ENCODE measurements around the gene PPP1R3G. TPM values are rescaled to one million over a fixed set of nuclear protein-coding genes. Genes with fewer than 3 reads are reported as not detected.

PPP1R3G gene
- total RNA-seq, 1 donor from 2014 or later, result 0.41 TPM

- Histone ChIP-seq H3K27me3 (ENCODE audit: low read depth) (no peaks in the 10 kb centered on the region), H3K27ac (no peak overlapping the region), H3K36me3 (no peaks in the 10 kb centered on the region), H3K4me1 (no peaks in the 10 kb centered on the region), H3K4me3 (no peak overlapping the region), H3K9me3 (no peaks in the 10 kb centered on the region)
- intact Hi-C loops (cut with DNase I), result no loop called here
- no peak for ATAC-seq
- TF ChIP-seq, protein P1, sequence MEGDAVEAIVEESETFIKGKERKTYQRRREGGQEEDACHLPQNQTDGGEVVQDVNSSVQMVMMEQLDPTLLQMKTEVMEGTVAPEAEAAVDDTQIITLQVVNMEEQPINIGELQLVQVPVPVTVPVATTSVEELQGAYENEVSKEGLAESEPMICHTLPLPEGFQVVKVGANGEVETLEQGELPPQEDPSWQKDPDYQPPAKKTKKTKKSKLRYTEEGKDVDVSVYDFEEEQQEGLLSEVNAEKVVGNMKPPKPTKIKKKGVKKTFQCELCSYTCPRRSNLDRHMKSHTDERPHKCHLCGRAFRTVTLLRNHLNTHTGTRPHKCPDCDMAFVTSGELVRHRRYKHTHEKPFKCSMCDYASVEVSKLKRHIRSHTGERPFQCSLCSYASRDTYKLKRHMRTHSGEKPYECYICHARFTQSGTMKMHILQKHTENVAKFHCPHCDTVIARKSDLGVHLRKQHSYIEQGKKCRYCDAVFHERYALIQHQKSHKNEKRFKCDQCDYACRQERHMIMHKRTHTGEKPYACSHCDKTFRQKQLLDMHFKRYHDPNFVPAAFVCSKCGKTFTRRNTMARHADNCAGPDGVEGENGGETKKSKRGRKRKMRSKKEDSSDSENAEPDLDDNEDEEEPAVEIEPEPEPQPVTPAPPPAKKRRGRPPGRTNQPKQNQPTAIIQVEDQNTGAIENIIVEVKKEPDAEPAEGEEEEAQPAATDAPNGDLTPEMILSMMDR (IDR thresholded peaks at IDR 0.05), result no peak
- no peak for DNase-seq
These were observed 45.2 kb downstream of the PPP1R3G start for GRCh38 chr6:5130135-5130866.

DNA sequence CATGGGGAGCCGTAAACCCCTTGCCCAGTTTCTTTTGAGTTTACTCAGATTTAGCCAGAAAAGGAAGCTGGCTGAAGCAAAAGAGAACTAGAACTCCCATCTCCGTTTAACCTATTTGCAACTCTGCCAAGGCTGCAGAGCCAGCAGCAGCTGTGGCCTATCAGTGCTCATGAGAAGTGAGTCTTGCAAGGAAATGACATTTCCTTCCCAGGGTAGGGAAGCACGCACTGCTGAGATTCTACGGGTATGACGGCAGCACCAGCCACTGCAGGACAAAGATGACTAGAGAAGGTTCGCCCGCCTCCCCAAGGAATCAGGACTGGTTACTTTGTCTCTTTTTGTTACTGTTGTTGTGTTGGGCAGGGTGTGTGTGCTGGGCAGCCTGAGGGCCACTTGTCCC lies 47.6 kb downstream of the PPP1R3G start:
- no peaks in the 10 kb centered on the region for H3K27me3 ChIP-seq (ENCODE audit: low read depth)
- intact Hi-C loops (cut with DNase I), result no loop called here
- TF ChIP-seq, protein P1 (IDR thresholded peaks at IDR 0.05), result no peak
- peak overlapping the region; percentile 56 for H3K27ac ChIP-seq
- ATAC-seq (peak; percentile 79 to 84), DNase-seq (peak; percentile 60)
- no peaks in the 10 kb centered on the region for H3K4me1 ChIP-seq
- H3K4me3 ChIP-seq, result peak overlapping the region; percentile 30
- H3K36me3 ChIP-seq, result no peaks in the 10 kb centered on the region
- no peaks in the 10 kb centered on the region for H3K9me3 ChIP-seq

GRCh38 chr6:5133943-5134342 lies 48.8 kb downstream of the PPP1R3G start:
- intact Hi-C loops (cut with DNase I), result no loop called here
- Histone ChIP-seq H3K4me3 (no peak overlapping the region), H3K36me3 (no peaks in the 10 kb centered on the region), H3K4me1 (no peaks in the 10 kb centered on the region), H3K27me3 (ENCODE audit: low read depth) (no peaks in the 10 kb centered on the region), H3K27ac (no peak overlapping the region), H3K9me3 (no peaks in the 10 kb centered on the region)
- DNase-seq, result no peak
- TF ChIP-seq, protein P1 (IDR thresholded peaks at IDR 0.05), result no peak
- no peak for ATAC-seq

DNA sequence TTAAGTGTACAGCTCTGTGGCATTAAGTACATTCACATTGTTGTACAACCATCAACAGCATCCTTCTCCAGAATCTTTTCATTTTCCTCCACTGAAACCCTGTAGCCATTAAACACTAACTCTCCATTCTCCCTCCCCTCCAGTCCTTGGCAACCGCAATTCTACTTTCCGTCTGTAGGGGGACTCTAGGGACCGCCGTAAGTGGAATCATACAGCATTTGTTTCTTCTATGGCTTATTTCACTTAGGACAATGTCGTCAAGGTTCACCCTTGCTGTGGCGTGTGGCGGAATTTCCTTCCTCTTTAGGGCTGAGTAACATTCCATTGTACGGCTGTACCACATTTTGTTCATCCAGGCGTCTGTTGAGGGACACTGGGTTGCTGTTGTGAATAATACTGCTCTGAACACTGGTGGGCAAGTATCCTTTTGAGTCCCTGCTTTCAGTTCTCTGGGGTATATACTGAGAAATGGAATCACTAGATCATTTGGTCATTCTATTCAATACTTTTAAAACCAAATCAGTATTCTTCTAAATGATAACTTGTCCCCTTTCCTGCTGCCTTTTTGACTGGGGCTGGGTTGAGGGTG lies 50.7 kb downstream of the PPP1R3G start:
- H3K27ac ChIP-seq, result no peak overlapping the region
- TF ChIP-seq, protein P1 (IDR thresholded peaks at IDR 0.05), result peak; percentile 81
- no peaks in the 10 kb centered on the region for H3K4me1 ChIP-seq
- no peaks in the 10 kb centered on the region for H3K9me3 ChIP-seq
- no peaks in the 10 kb centered on the region for H3K36me3 ChIP-seq
- no peak overlapping the region for H3K4me3 ChIP-seq
- intact Hi-C loops (cut with DNase I), result no loop called here
- DNase-seq (no peak), ATAC-seq (peak in 1 of 2 donors; percentile 54)
- no peaks in the 10 kb centered on the region for H3K27me3 ChIP-seq (ENCODE audit: low read depth)

DNA sequence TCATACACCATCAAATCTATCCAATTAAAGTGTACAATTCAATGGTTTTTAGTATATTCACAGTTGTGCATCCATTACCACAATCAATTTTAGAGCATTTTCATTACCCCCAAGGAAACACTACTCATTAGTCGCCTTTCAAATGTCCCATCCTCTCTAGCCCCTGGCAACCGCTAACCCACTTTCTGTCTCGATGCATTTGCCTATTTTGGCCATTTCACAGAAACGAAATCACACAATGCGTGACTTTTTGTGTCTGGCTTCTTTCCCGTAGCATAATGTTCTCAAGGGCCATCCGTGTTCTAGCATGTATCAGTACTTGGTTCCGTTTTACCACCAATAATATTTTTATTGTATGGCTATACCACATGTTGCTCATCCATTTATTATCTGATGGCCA lies 51.7 kb downstream of the PPP1R3G start:
- ATAC-seq (no peak), DNase-seq (no peak)
- no peaks in the 10 kb centered on the region for H3K27me3 ChIP-seq (ENCODE audit: low read depth)
- no peaks in the 10 kb centered on the region for H3K9me3 ChIP-seq
- TF ChIP-seq, protein P1 (IDR thresholded peaks at IDR 0.05), result no peak
- no peak overlapping the region for H3K4me3 ChIP-seq
- H3K36me3 ChIP-seq, result no peaks in the 10 kb centered on the region
- H3K27ac ChIP-seq, result no peak overlapping the region
- H3K4me1 ChIP-seq, result no peaks in the 10 kb centered on the region
- intact Hi-C loops (cut with DNase I), result no loop called here

Other genes starting within 250 kb of the PPP1R3G start
- 2.5 TPM for gene RPP40, start 81.3 kb upstream of the PPP1R3G start, total RNA-seq
- gene LYRM4, start 175.6 kb downstream of the PPP1R3G start, total RNA-seq, result 22.4 TPM
- gene FARS2, start 176.2 kb downstream of the PPP1R3G start, total RNA-seq, result 17.0 TPM